RWPE1 (cell line): Measurements from ENCODE around the gene KIAA1217.
A peak's percentile ranks its signal among the peaks of the same experiment; 100 is the strongest.

Experiments
- CTCF ChIA-PET: fragments of 350-600 bp; sonication (Branson Sonifier 250); formaldehyde crosslinking; extraction: SDS; loops from one replicate; lab custom pipeline; 2021; lab: Yijun Ruan, JAX
- POLR2A ChIA-PET: fragments of 400-600 bp; formaldehyde crosslinking; extraction: SDS; loops from one replicate; lab custom pipeline; 2020; ENCODE audit warnings: antibody characterized with exemption; ENCODE audit not compliant: low non-redundant PET; lab: Yijun Ruan, JAX
- DNase-seq: peaks from one replicate; pipeline ENCODE4 v3.0.0; 2012; ENCODE audit warnings: low spot score
- H3K27ac ChIP-seq: fragments of 450-650 bp; 2 replicates; pipeline ENCODE4 v1.5.1; 2017
- CTCF ChIP-seq: fragments of 450-650 bp; conservative IDR thresholded peaks from 2 replicates; pipeline ENCODE4 v1.5.1; 2017; ENCODE audit warnings: low read depth, mild to moderate bottlenecking

The KIAA1217 gene

GRCh38 chr10:24453973-24454372 is 245.0 kb downstream of the KIAA1217 start:
- ChIA-PET CTCF (interaction anchor here (0.8 kb wide), 1 partner anchor 15 kb away, joined by 3 read pairs; no protein-coding TSS in a partner anchor), POLR2A (no interaction called here)
- TF ChIP-seq CTCF, result no peak
- no peak overlapping the region for H3K27ac ChIP-seq
- no peak for DNase-seq

DNA sequence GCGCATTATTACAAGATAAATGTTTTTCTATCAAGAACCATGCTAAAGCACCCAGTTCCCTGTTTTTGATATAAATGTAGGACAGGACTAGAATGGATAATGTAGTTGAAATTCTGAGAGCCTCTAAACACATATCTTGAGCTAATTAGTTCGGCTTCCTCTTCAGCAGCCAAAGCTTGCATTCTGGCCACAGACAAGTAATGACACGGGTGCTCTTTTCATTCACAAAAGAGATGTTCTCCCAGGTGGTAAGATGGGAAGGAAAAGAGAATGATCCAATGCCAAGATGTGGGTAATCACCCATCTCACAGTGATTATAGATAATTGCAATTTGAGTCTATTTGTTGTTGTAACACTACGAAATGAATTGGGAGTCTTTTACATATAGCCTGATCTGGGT is 246.5 kb downstream of the KIAA1217 start:
- POLR2A ChIA-PET, result no interaction called here
- peak overlapping the region; percentile 46; the same call in 1 of the 2 replicates for H3K27ac ChIP-seq
- CTCF ChIA-PET, result interaction anchor here (0.6 kb wide), 1 partner anchor 935 kb away, joined by 3 read pairs; no protein-coding TSS in a partner anchor
- TF ChIP-seq CTCF, result no peak
- DNase-seq, result no peak

GRCh38 chr10:24456322-24456721 is 247.4 kb downstream of the KIAA1217 start:
- ChIA-PET CTCF (interaction anchor here (0.7 kb wide), 1 partner anchor 9 kb away, joined by 3 read pairs; no protein-coding TSS in a partner anchor), POLR2A (no interaction called here)
- H3K27ac ChIP-seq, result peak overlapping the region; percentile 77
- TF ChIP-seq CTCF, result no peak
- peak; percentile 64 for DNase-seq

DNA sequence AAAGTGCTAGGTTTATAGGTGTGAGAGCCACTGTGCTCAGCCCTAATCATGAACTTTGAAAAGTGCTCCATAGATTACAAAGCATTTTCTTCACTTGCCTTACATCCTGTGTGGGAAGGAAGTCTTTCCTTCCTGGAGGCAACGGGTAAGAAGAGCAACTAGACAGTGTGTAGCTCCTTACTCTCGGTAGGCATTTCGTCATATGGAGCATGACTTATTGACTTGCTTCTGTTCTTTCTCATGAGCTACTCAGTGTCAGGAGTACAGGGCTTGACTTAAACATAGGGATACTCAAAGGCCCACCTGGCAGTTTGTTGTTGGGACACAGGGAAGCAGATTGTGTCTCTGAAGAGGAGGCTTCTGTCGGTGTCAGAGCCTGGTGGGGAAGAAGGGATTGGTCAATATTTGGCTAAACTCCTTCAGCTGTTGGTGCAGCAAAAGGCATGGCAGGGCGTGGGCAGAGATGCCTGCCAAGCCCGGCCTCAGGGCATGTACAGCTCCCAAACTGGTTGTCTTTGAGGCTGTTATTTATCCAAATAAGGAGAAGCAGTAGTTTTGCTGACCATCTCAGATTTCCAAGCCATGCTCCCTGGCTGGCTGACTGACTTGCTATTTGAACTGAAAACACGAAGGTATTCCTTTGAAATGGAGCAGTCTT is 248.9 kb downstream of the KIAA1217 start:
- CTCF ChIA-PET, result interaction anchor here (0.7 kb wide), 1 partner anchor 28 kb away, joined by 7 read pairs; no protein-coding TSS in a partner anchor
- peak overlapping the region; percentile 77 for H3K27ac ChIP-seq
- DNase-seq, result peak; percentile 64
- POLR2A ChIA-PET, result no interaction called here
- TF ChIP-seq CTCF, result no peak

- TF ChIP-seq CTCF, result no peak
- ChIA-PET CTCF (interaction anchor here (0.6 kb wide), 1 partner anchor 158 kb away, joined by 3 read pairs; no protein-coding TSS in a partner anchor), POLR2A (no interaction called here)
- no peak for DNase-seq
- no peak overlapping the region for H3K27ac ChIP-seq
Observed at GRCh38 chr10:24459836-24460235, 250.9 kb downstream of the KIAA1217 start.

DNA sequence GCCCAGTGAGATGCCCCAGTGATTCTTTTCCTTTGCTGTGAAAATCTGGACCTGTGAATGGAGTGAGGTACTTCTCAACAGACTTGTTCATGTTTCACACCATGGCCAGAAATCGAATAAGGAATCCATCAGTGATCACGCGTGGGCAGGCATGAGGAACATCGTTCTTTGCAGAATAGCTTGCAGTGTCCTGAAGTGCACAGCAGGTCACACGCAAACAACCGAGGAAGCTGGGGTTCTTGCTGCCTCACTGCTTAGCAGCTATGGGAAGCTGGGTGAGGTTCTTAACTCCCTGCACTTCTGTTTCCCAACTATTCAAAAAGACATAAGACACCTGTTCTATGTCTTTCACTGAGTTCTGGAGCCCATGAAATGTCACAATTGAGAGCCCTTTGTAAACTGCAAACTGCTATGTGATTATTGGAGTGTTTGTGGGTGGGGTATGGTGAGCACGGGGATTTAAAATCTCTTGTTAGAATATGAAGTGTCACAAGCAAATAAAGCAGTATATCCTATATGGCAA is 253.4 kb downstream of the KIAA1217 start:
- POLR2A ChIA-PET, result no interaction called here
- CTCF ChIA-PET, result no interaction called here
- peak overlapping the region; percentile 46; the same call in 1 of the 2 replicates for H3K27ac ChIP-seq
- TF ChIP-seq CTCF, result no peak
- DNase-seq, result no peak
